ENCODE data around the gene MROH9. TPM values are rescaled to one million over a fixed set of nuclear protein-coding genes. Genes with fewer than 3 reads are reported as not detected.
"Not testable (repeated sequence)": the region's sequence is repeated elsewhere in the genome, so short reads cannot be mapped to it uniquely, and the experiment has no call there.

Gene MROH9
- total RNA-seq, 1 experiment from 2014 or later = not detected

DNA sequence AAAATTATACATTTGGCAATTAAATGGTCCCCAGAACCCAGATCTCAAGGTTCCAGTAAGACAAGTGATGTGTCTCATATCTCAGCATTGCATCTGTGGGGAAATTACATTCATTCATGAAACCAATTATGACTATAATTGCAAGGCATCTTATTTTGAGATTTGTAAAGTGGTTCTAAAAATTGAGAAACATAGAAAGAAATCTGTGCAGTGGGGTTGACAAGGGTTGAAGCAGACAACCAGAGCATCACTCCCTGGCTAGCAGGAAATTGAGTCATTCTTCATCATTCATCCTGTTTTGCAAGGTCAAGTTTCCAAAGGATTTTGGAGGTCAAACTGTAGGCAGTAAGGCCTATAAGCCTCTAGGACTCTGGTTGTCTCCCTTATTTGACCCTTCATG is 25.1 kb upstream of the MROH9 start:
- Histone ChIP-seq H3K9me3 (ENCODE audit: low read length) (no peaks in the 10 kb centered on the region), H3K4me1 (ENCODE audit: low read length) (no peaks in the 10 kb centered on the region), H3K4me3 (ENCODE audit: low read length) (no peak overlapping the region), H2AFZ (ENCODE audit: low read length) (no peak overlapping the region), H3K4me2 (ENCODE audit: low read depth, low read length, poor library complexity, severe bottlenecking) (no peak overlapping the region), H3K9me2 (replicated peaks; ENCODE audit: insufficient read depth, low read length) (no peaks in the 10 kb centered on the region), H4K20me1 (ENCODE audit: insufficient read depth, low read depth, low read length) (no peaks in the 10 kb centered on the region), H3K9ac (ENCODE audit: low read length) (no peak overlapping the region), H3K27ac (ENCODE audit: low read length) (no peak overlapping the region), H3K79me2 (ENCODE audit: low read length) (no peaks in the 10 kb centered on the region), H3K27me3 (ENCODE audit: low read length) (no peaks in the 10 kb centered on the region), H3K36me3 (ENCODE audit: insufficient read depth, low read length) (no peaks in the 10 kb centered on the region)
- DNase-seq = no peak

DNA sequence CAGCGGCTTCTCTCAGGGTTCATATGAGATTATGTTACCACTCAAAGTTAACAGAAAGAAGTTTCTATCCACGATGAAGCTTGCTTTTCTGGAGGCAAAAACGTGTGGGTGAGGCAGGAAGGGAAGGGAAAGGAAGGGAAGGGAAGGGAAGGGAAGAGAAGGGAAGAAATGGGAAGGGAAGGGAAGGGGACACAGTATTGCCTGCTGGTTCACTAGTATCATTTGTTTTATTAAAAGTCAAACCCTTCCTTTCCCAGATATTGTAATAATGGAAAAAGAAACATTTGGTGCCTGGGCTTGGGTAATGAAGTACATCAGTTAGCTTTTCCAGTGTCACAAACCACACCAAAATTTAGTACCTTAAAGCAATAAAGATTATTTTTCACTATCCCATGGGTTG is 18.0 kb upstream of the MROH9 start:
- Histone ChIP-seq H3K27me3 (ENCODE audit: low read length) (no peaks in the 10 kb centered on the region), H3K4me2 (ENCODE audit: low read depth, low read length, poor library complexity, severe bottlenecking) (no peak overlapping the region), H3K9me3 (ENCODE audit: low read length) (peaks cover 20% of the 10 kb centered on the region), H3K9ac (ENCODE audit: low read length) (no peak overlapping the region), H3K4me3 (ENCODE audit: low read length) (no peak overlapping the region), H3K79me2 (ENCODE audit: low read length) (no peaks in the 10 kb centered on the region), H4K20me1 (ENCODE audit: insufficient read depth, low read depth, low read length) (no peaks in the 10 kb centered on the region), H3K9me2 (replicated peaks; ENCODE audit: insufficient read depth, low read length) (no peaks in the 10 kb centered on the region), H3K27ac (ENCODE audit: low read length) (no peak overlapping the region), H3K36me3 (ENCODE audit: insufficient read depth, low read length) (no peaks in the 10 kb centered on the region), H2AFZ (ENCODE audit: low read length) (no peak overlapping the region), H3K4me1 (ENCODE audit: low read length) (no peaks in the 10 kb centered on the region)
- DNase-seq = no peak

DNA sequence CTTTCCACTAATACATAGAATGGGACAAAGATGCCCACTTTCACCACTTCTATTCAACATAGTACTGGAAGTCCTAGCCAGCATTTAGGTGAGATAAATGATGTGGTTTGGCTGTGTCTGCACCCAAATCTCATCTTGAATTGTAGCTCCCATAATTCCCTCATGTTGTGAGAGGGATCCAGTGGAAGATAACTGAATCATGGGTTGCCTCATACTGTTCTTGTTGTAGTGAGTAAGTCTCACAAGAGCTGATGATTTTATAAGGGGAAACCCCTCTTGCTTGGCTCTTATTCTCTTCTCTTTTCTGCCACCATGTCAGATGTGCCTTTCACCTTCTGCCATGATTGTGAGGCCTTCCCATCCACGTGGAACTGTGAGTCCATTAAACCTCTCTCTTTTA is 10.7 kb upstream of the MROH9 start:
- not testable (repeated sequence) for H3K36me3 ChIP-seq (ENCODE audit: insufficient read depth, low read length)

DNA sequence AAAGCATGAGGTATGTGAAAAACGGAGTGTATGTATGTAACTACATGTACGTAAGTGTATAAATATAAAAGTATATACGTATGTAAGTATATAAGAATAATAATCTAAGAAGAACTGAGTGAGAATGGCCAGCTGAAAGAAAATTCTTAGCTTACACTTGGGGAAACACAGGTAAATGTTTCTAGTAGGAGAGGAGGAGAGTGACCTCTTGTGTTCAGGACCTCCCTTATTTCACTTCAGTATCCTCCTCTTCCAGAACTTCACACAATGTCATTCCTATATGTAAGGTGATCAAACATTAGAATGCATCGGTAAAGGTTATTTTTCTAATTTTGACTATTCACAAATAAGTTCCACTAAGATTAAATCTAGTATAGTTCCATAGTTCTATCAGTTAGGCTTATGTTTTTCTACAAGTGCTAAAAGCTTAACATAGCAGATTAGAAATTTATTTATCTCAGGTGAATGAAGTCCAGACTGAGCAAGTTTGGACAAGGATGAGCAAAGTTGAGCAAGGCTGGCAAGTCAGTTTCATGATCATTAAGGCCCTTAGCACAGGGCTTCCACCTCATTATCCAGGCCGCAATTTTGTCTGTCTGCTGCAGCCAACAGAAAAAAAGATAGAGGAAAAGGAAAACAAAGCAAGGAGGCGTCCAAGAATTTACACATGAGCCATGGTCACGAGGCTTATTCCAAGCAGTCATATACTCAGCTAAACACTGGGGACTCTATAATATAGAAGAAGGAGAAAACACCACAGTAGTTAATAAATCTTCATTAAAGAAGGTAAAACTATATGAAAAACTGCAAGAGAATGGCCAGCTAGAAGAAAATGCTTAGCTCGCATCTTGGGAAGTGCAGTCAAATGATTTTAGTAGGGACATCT is 7.1 kb upstream of the MROH9 start:
- Histone ChIP-seq H3K79me2 (ENCODE audit: low read length) (no peaks in the 10 kb centered on the region), H3K4me2 (ENCODE audit: low read depth, low read length, poor library complexity, severe bottlenecking) (no peak overlapping the region), H3K27me3 (ENCODE audit: low read length) (no peaks in the 10 kb centered on the region), H3K36me3 (ENCODE audit: insufficient read depth, low read length) (no peaks in the 10 kb centered on the region), H3K9ac (ENCODE audit: low read length) (no peak overlapping the region), H3K4me3 (ENCODE audit: low read length) (no peak overlapping the region), H3K4me1 (ENCODE audit: low read length) (peaks cover 29% of the 10 kb centered on the region), H3K9me3 (ENCODE audit: low read length) (no peaks in the 10 kb centered on the region), H3K9me2 (replicated peaks; ENCODE audit: insufficient read depth, low read length) (no peaks in the 10 kb centered on the region), H3K27ac (ENCODE audit: low read length) (no peak overlapping the region), H2AFZ (ENCODE audit: low read length) (no peak overlapping the region), H4K20me1 (ENCODE audit: insufficient read depth, low read depth, low read length) (no peaks in the 10 kb centered on the region)
- DNase-seq = no peak

More for the DNA sequence above, 10.7 kb upstream of the MROH9 start:
- not testable (repeated sequence) for H4K20me1 ChIP-seq (ENCODE audit: insufficient read depth, low read depth, low read length); DNase-seq; H3K4me1 ChIP-seq (ENCODE audit: low read length); H3K4me3 ChIP-seq (ENCODE audit: low read length); H3K9ac ChIP-seq (ENCODE audit: low read length); H3K9me2 ChIP-seq (replicated peaks; ENCODE audit: insufficient read depth, low read length); H3K4me2 ChIP-seq (ENCODE audit: low read depth, low read length, poor library complexity, severe bottlenecking); H3K27me3 ChIP-seq (ENCODE audit: low read length); H3K79me2 ChIP-seq (ENCODE audit: low read length); H2AFZ ChIP-seq (ENCODE audit: low read length); H3K27ac ChIP-seq (ENCODE audit: low read length)
- peaks cover 14% of the 10 kb centered on the region for H3K9me3 ChIP-seq (ENCODE audit: low read length)

DNA sequence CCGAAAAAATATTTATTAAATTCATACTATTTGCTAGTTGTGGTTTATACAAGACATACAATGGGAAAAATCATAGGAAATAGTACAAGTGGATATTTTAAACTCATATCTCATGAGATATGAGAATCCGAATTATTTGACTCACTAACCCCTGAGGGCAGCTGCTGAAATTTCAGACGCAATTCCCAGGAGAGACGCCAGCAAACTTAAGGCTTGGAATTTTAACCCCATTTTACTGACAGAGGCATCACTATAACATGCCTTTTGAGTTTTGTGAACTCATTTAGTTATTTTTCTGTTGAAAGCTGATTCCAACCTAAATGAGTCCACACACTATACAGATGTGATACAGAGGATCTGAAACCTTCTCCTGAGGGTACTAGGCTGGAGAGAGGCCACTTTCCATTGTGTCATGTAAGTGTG is 5.9 kb upstream of the MROH9 start:
- Histone ChIP-seq H3K79me2 (ENCODE audit: low read length) (no peaks in the 10 kb centered on the region), H3K4me3 (ENCODE audit: low read length) (no peak overlapping the region), H3K27ac (ENCODE audit: low read length) (no peak overlapping the region), H4K20me1 (ENCODE audit: insufficient read depth, low read depth, low read length) (no peaks in the 10 kb centered on the region), H3K36me3 (ENCODE audit: insufficient read depth, low read length) (no peaks in the 10 kb centered on the region), H3K9me3 (ENCODE audit: low read length) (no peaks in the 10 kb centered on the region), H3K27me3 (ENCODE audit: low read length) (no peaks in the 10 kb centered on the region), H3K9ac (ENCODE audit: low read length) (no peak overlapping the region), H3K4me1 (ENCODE audit: low read length) (peaks cover 32% of the 10 kb centered on the region), H3K9me2 (replicated peaks; ENCODE audit: insufficient read depth, low read length) (no peaks in the 10 kb centered on the region), H2AFZ (ENCODE audit: low read length) (no peak overlapping the region), H3K4me2 (ENCODE audit: low read depth, low read length, poor library complexity, severe bottlenecking) (no peak overlapping the region)
- DNase-seq = no peak

DNA sequence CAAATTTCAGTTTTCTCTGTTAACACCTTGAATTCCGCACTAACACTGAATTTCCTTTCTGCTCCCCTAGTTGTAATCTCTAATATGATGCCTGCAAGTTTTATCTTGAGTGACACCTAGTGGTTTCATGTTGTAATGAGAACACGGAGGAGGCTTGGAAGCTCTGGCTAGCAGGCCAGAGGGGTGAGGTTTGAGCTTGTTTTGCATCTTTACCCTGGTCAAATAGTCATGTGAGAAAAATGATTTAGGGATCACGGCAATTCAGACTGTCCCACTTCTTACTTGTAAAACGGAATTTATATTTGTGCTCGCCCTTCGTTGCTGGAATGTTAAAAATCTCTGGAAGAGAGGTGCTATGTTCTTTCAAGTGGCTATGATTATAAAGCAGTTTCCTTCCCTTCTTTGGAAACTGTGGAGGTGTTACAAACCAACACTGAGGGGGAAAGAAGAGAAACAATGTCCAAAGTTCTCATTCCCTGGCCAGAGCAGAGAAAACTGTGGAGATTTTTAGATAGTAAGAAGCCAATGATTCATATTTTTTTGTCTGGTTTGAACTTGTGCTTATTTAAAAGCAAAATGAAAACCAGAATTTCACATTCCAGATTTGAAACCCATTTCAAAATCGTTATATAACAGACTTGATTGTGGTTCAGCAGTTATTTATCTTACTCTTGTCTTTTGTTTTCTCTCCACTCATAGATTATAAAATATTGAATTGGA is 5.3 kb upstream of the MROH9 start:
- Histone ChIP-seq H3K9me2 (replicated peaks; ENCODE audit: insufficient read depth, low read length) (no peaks in the 10 kb centered on the region), H3K27me3 (ENCODE audit: low read length) (no peaks in the 10 kb centered on the region), H4K20me1 (ENCODE audit: insufficient read depth, low read depth, low read length) (no peaks in the 10 kb centered on the region), H3K4me2 (ENCODE audit: low read depth, low read length, poor library complexity, severe bottlenecking) (no peak overlapping the region), H3K79me2 (ENCODE audit: low read length) (no peaks in the 10 kb centered on the region), H3K36me3 (ENCODE audit: insufficient read depth, low read length) (no peaks in the 10 kb centered on the region), H3K9ac (ENCODE audit: low read length) (peak overlapping the region; percentile 13; the same call in 1 of the 2 replicates), H3K9me3 (ENCODE audit: low read length) (no peaks in the 10 kb centered on the region), H2AFZ (ENCODE audit: low read length) (peak overlapping the region; percentile 50), H3K4me1 (ENCODE audit: low read length) (peaks cover 32% of the 10 kb centered on the region), H3K4me3 (ENCODE audit: low read length) (no peak overlapping the region), H3K27ac (ENCODE audit: low read length) (no peak overlapping the region)
- peak; percentile 85 for DNase-seq

DNA sequence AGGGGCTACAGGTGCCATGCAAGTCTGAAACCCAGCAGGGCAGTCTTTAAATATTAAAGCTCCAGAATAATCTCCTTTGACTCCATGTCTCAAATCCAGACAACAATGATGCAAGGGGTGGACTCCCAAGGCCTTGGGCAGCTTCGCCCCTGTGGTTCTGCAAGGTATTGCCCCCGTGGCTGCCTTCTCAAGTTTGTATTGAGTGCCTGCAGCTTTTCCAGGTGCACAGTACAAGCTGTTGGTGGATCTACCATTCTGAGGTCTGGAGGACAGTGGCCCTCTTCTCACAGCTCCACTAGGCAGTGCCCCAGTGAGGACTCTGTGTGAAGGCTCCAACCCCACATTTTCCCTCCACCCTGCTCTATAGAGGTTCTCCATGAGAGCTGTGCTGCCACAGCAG is 3.7 kb upstream of the MROH9 start:
- Histone ChIP-seq H3K27ac (ENCODE audit: low read length) (peak overlapping the region; percentile 54; the same call in 1 of the 2 replicates), H3K27me3 (ENCODE audit: low read length) (no peaks in the 10 kb centered on the region), H2AFZ (ENCODE audit: low read length) (0 out of 2 replicates have a peak overlapping the region, but pooled peaks have one; percentile 37), H3K79me2 (ENCODE audit: low read length) (no peaks in the 10 kb centered on the region), H3K36me3 (ENCODE audit: insufficient read depth, low read length) (no peaks in the 10 kb centered on the region), H3K9me3 (ENCODE audit: low read length) (no peaks in the 10 kb centered on the region), H3K4me1 (ENCODE audit: low read length) (peaks cover 32% of the 10 kb centered on the region), H4K20me1 (ENCODE audit: insufficient read depth, low read depth, low read length) (no peaks in the 10 kb centered on the region), H3K9ac (ENCODE audit: low read length) (peak overlapping the region; percentile 41; the same call in 1 of the 2 replicates), H3K4me2 (ENCODE audit: low read depth, low read length, poor library complexity, severe bottlenecking) (peak overlapping the region; percentile 47), H3K4me3 (ENCODE audit: low read length) (peak overlapping the region; percentile 4; the same call in 1 of the 2 replicates), H3K9me2 (replicated peaks; ENCODE audit: insufficient read depth, low read length) (no peaks in the 10 kb centered on the region)
- no peak for DNase-seq

DNA sequence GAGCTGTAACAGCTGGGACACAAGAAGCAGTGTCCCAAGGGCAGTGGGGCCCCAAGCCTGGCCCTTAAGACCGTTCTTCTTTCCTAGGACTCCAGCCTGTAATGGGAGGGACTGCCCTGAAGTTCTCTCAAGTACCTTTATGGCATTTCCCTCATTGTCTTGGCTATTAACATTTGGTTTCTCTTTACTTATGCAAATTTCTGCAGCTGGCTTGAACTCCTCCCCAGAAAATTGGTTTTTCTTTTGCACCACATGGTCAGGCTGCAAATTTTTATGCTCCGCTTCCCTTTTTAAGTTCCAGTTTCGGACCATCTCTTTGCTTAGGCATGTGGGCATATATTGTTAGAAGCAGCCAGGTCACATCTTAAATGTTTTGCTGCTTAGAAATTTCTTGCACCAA is 3.1 kb upstream of the MROH9 start:
- Histone ChIP-seq H3K9ac (ENCODE audit: low read length) (peak overlapping the region; percentile 41; the same call in 1 of the 2 replicates), H3K27me3 (ENCODE audit: low read length) (no peaks in the 10 kb centered on the region), H2AFZ (ENCODE audit: low read length) (0 out of 2 replicates have a peak overlapping the region, but pooled peaks have one; percentile 37), H3K9me2 (replicated peaks; ENCODE audit: insufficient read depth, low read length) (no peaks in the 10 kb centered on the region), H3K9me3 (ENCODE audit: low read length) (no peaks in the 10 kb centered on the region), H3K36me3 (ENCODE audit: insufficient read depth, low read length) (no peaks in the 10 kb centered on the region), H3K4me1 (ENCODE audit: low read length) (peaks cover 32% of the 10 kb centered on the region), H3K79me2 (ENCODE audit: low read length) (no peaks in the 10 kb centered on the region), H3K27ac (ENCODE audit: low read length) (peak overlapping the region; percentile 61), H3K4me3 (ENCODE audit: low read length) (peak overlapping the region; percentile 4; the same call in 1 of the 2 replicates), H3K4me2 (ENCODE audit: low read depth, low read length, poor library complexity, severe bottlenecking) (peak overlapping the region; percentile 47), H4K20me1 (ENCODE audit: insufficient read depth, low read depth, low read length) (no peaks in the 10 kb centered on the region)
- DNase-seq = peak; percentile 77

Measured in Karpas-422 (cell line).